ENCODE measurements around the gene CDX2.

GRCh38 chr13:27975564-27976361 lies 6.6 kb upstream of the CDX2 start:
- TF ChIP-seq CTCF (IDR thresholded peaks at IDR 0.05) (no peak), POLR2A (IDR thresholded peaks at IDR 0.05) (no peak), POLR2AphosphoS5 (IDR thresholded peaks at IDR 0.05) (no peak)
